Measurements from ENCODE around the gene GZMM.

The GZMM gene

DNA sequence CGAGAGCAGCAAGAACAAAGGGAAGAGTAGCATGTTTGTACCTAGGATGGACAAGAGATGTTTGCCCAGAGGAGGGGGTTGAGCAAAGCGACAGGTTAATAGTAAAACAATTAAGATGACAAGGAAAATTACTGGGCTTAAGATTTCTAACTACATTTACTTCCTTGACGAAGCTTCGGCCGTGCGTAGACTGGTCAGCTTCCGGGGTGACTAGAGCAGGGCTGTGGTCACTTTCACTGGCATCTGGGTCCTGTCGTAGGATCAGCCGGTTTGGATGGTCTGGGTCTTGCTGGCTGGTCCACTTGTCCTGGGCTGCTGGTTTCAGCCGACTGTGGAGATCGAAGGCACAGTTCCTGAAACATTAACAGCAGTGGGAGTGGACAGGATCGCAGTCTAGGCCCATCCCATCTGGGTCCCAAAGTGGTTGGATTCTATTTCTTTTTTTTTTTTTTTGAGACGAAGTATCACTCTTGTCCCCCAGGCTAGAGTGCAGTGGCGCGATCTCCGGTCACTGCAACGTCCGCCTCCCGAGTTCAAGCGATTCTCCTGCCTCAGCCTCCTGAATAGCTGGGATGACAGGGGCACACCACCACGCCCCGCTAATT, 23.5 kb downstream of the GZMM start:
- Histone ChIP-seq H3K9ac (ENCODE audit: low read length) (no peak overlapping the region), H3K27ac (ENCODE audit: low read depth, low read length) (peak overlapping the region; percentile 88)

DNA sequence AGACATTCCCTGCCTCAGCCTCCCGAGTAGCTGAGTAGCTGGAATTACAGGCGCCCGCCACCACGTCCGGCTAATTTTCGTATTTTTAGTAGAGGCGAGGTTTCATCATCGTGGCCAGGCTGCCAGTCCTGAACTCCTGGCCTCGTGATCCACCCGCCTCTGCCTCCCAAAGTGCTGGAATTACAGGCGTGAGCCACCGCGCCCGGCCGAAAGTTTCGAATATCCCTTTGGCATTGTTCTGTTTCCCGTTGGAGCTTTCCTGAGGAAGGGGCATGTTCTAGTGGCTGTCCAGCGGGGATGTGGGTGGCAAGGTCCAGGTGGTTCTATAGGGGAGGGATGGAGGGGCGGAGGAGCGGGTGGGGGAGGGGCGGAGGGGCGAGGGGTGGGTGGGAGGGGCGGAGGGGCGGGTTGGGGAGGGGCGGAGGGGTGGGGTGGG, 26.4 kb downstream of the GZMM start:
- Histone ChIP-seq H3K4me1 (ENCODE audit: control insufficient read depth, insufficient read depth, low read length) (peaks cover 25% of the 10 kb centered on the region), H3K4me3 (ENCODE audit: low read length) (no peak overlapping the region), H3K27me3 (ENCODE audit: control insufficient read depth, insufficient read depth, low read length) (no peaks in the 10 kb centered on the region), H3K36me3 (ENCODE audit: control insufficient read depth, insufficient read depth, low read length) (no peaks in the 10 kb centered on the region), H3K27ac (ENCODE audit: low read depth, low read length) (no peak overlapping the region), H3K9ac (ENCODE audit: low read length) (no peak overlapping the region)

More for the DNA sequence above, 23.5 kb downstream of the GZMM start:
- Histone ChIP-seq H3K4me3 (ENCODE audit: low read length) (peak overlapping the region; percentile 29), H3K36me3 (ENCODE audit: control insufficient read depth, insufficient read depth, low read length) (no peaks in the 10 kb centered on the region), H3K4me1 (ENCODE audit: control insufficient read depth, insufficient read depth, low read length) (peaks cover 15% of the 10 kb centered on the region), H3K27me3 (ENCODE audit: control insufficient read depth, insufficient read depth, low read length) (no peaks in the 10 kb centered on the region)

- Histone ChIP-seq H3K27ac (ENCODE audit: low read depth, low read length) (peak overlapping the region; percentile 94), H3K9ac (ENCODE audit: low read length) (peak overlapping the region; percentile 25), H3K36me3 (ENCODE audit: control insufficient read depth, insufficient read depth, low read length) (no peaks in the 10 kb centered on the region), H3K27me3 (ENCODE audit: control insufficient read depth, insufficient read depth, low read length) (no peaks in the 10 kb centered on the region), H3K4me1 (ENCODE audit: control insufficient read depth, insufficient read depth, low read length) (peaks cover 26% of the 10 kb centered on the region), H3K4me3 (ENCODE audit: low read length) (peak overlapping the region; percentile 78)
Measured at GRCh38 chr19:570937-571565, 27.2 kb downstream of the GZMM start.

- Histone ChIP-seq H3K4me3 (ENCODE audit: low read length) (peak overlapping the region; percentile 78), H3K27ac (ENCODE audit: low read depth, low read length) (peak overlapping the region; percentile 94), H3K9ac (ENCODE audit: low read length) (peak overlapping the region; percentile 25), H3K4me1 (ENCODE audit: control insufficient read depth, insufficient read depth, low read length) (peaks cover 30% of the 10 kb centered on the region), H3K27me3 (ENCODE audit: control insufficient read depth, insufficient read depth, low read length) (no peaks in the 10 kb centered on the region), H3K36me3 (ENCODE audit: control insufficient read depth, insufficient read depth, low read length) (no peaks in the 10 kb centered on the region)
Measured at GRCh38 chr19:571566-571974, 27.7 kb downstream of the GZMM start.

GRCh38 chr19:572140-572742, 28.4 kb downstream of the GZMM start, which contains the start of gene BSG:
Gene BSG, plus strand, starts transcription at chr19:572596. Its CDS starts 39 bp downstream, at chr19:572635.
- no peaks in the 10 kb centered on the region for H3K36me3 ChIP-seq (ENCODE audit: control insufficient read depth, insufficient read depth, low read length)
- no peaks in the 10 kb centered on the region for H3K27me3 ChIP-seq (ENCODE audit: control insufficient read depth, insufficient read depth, low read length)
- peak within 1 kb of the TSS; percentile 90 for H3K4me3 ChIP-seq (ENCODE audit: low read length)
- H3K9ac ChIP-seq (ENCODE audit: low read length) = peak within 1 kb of the TSS; percentile 50
- H3K4me1 ChIP-seq (ENCODE audit: control insufficient read depth, insufficient read depth, low read length) = peaks cover 24% of the 10 kb centered on the region
- peak within 1 kb of the TSS; percentile 94 for H3K27ac ChIP-seq (ENCODE audit: low read depth, low read length)

GRCh38 chr19:572743-573518, 29.1 kb downstream of the GZMM start:
- Histone ChIP-seq H3K27me3 (ENCODE audit: control insufficient read depth, insufficient read depth, low read length) (no peaks in the 10 kb centered on the region), H3K9ac (ENCODE audit: low read length) (peak overlapping the region; percentile 50), H3K27ac (ENCODE audit: low read depth, low read length) (peak overlapping the region; percentile 89), H3K4me3 (ENCODE audit: low read length) (peak overlapping the region; percentile 90), H3K36me3 (ENCODE audit: control insufficient read depth, insufficient read depth, low read length) (peaks cover under 1% of the 10 kb centered on the region), H3K4me1 (ENCODE audit: control insufficient read depth, insufficient read depth, low read length) (peaks cover 21% of the 10 kb centered on the region)

GRCh38 chr19:573519-573825, 29.6 kb downstream of the GZMM start:
- Histone ChIP-seq H3K9ac (ENCODE audit: low read length) (peak overlapping the region; percentile 38), H3K27me3 (ENCODE audit: control insufficient read depth, insufficient read depth, low read length) (no peaks in the 10 kb centered on the region), H3K27ac (ENCODE audit: low read depth, low read length) (peak overlapping the region; percentile 89), H3K4me1 (ENCODE audit: control insufficient read depth, insufficient read depth, low read length) (peaks cover 21% of the 10 kb centered on the region), H3K36me3 (ENCODE audit: control insufficient read depth, insufficient read depth, low read length) (peaks cover 4% of the 10 kb centered on the region), H3K4me3 (ENCODE audit: low read length) (peak overlapping the region; percentile 90)

- H3K4me1 ChIP-seq (ENCODE audit: control insufficient read depth, insufficient read depth, low read length) = peaks cover 21% of the 10 kb centered on the region
- H3K4me3 ChIP-seq (ENCODE audit: low read length) = peak overlapping the region; percentile 55
- H3K36me3 ChIP-seq (ENCODE audit: control insufficient read depth, insufficient read depth, low read length) = peaks cover 10% of the 10 kb centered on the region
- H3K27ac ChIP-seq (ENCODE audit: low read depth, low read length) = peak overlapping the region; percentile 59
- H3K9ac ChIP-seq (ENCODE audit: low read length) = no peak overlapping the region
- no peaks in the 10 kb centered on the region for H3K27me3 ChIP-seq (ENCODE audit: control insufficient read depth, insufficient read depth, low read length)
Measured at GRCh38 chr19:574658-575526, 31.0 kb downstream of the GZMM start.

DNA sequence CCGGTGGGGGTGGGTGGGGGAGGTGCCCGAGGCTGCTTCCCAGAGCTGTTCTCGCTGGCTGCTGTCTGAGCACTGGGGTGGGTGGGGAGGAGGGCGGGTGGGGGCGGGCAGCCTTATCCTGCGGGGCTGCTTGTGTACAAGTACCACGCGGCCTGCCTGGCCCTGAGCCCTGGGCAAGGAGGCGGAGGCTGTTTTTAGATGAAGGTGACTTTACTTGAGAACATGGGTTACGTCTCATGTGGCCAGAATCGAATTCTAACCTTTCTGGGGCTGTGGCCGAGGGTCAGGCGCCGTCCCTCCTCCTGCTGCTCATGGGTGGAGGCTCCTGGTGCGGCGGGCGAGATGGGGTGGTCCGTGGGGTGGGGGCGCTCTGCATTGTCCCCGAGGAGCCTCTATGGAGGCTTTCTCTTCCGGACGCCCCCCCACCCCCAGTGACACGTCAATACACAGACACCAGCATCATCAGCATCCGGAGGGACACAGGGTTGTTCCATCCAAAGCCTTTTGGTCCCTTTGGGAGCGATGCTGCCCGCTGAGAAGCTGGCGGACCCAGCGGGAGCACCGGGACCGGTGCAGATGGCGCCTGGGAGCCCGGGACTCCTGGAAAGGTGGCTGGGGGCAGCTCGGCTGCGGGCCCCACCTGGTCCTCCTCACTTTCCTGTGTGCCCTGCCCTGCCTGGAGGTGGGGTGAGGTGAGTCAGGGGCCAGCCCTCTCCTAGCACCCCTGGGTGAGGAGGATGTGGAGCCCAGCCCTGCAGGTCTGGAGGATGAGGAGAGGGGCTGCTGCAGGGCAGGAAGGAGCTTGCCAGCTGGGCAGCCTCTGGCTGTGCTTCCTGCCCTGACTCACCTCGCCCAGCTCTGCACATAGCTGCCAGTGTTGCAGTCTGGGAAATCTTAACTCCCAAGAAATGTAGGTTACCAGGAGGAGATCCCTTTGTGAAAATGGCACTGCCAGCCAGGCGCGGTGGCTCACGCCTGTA, 32.0 kb downstream of the GZMM start:
- Histone ChIP-seq H3K27ac (ENCODE audit: low read depth, low read length) (peak overlapping the region; percentile 83), H3K4me1 (ENCODE audit: control insufficient read depth, insufficient read depth, low read length) (peaks cover 21% of the 10 kb centered on the region), H3K36me3 (ENCODE audit: control insufficient read depth, insufficient read depth, low read length) (peaks cover 14% of the 10 kb centered on the region), H3K9ac (ENCODE audit: low read length) (peak overlapping the region; percentile 11), H3K27me3 (ENCODE audit: control insufficient read depth, insufficient read depth, low read length) (no peaks in the 10 kb centered on the region), H3K4me3 (ENCODE audit: low read length) (peak overlapping the region; percentile 55)

GRCh38 chr19:576768-577438, 33.0 kb downstream of the GZMM start:
- H3K27ac ChIP-seq (ENCODE audit: low read depth, low read length) = no peak overlapping the region

More at GRCh38 chr19:576768-577438, 33.0 kb downstream of the GZMM start:
- H3K36me3 ChIP-seq (ENCODE audit: control insufficient read depth, insufficient read depth, low read length) = peaks cover 20% of the 10 kb centered on the region
- peaks cover 15% of the 10 kb centered on the region for H3K4me1 ChIP-seq (ENCODE audit: control insufficient read depth, insufficient read depth, low read length)
- no peak overlapping the region for H3K9ac ChIP-seq (ENCODE audit: low read length)
- H3K27me3 ChIP-seq (ENCODE audit: control insufficient read depth, insufficient read depth, low read length) = no peaks in the 10 kb centered on the region
- no peak overlapping the region for H3K4me3 ChIP-seq (ENCODE audit: low read length)
